Loucy (cell line): ENCODE measurements around the gene APIP.

Experiments used
- H2AFZ ChIP-seq: fragments of 200-600 bp; sonication (generic); 2 replicates; pipeline ENCODE4 v1.6.0; 2016; ENCODE audit warnings: antibody characterized with exemption, mild to moderate bottlenecking, low read length, moderate library complexity
- H3F3A ChIP-seq: fragments of 200-600 bp; 2 replicates; pipeline ENCODE4 v1.6.0; 2016; ENCODE audit warnings: antibody characterized with exemption, low read depth, mild to moderate bottlenecking
- H3K27me3 ChIP-seq: fragments of 200-600 bp; sonication (generic); 2 replicates; pipeline ENCODE4 v1.6.1; 2014; ENCODE audit warnings: low read length, mild to moderate bottlenecking; ENCODE audit not compliant: insufficient read depth, poor library complexity, severe bottlenecking
- H3K36me3 ChIP-seq: fragments of 200-600 bp; sonication (generic); 2 replicates; pipeline ENCODE4 v1.6.1; 2016; ENCODE audit warnings: low read length; ENCODE audit not compliant: insufficient read depth
- H3K4me1 ChIP-seq: fragments of 200-600 bp; sonication (generic); 2 replicates; pipeline ENCODE4 v1.5.1; 2014; ENCODE audit warnings: low read length, mild to moderate bottlenecking; ENCODE audit not compliant: insufficient read depth, poor library complexity, severe bottlenecking
- H3K4me2 ChIP-seq: fragments of 200-600 bp; sonication (generic); 2 replicates; pipeline ENCODE4 v1.6.0; 2014; ENCODE audit warnings: antibody characterized with exemption, low read length, low read depth, mild to moderate bottlenecking; ENCODE audit not compliant: poor library complexity, severe bottlenecking
- H3K4me3 ChIP-seq: fragments of 200-600 bp; sonication (generic); 2 replicates; pipeline ENCODE4 v1.5.1; 2014; ENCODE audit warnings: low read length, mild to moderate bottlenecking, mixed read lengths; ENCODE audit not compliant: poor library complexity, severe bottlenecking
- H3K79me2 ChIP-seq: fragments of 200-600 bp; sonication (generic); 2 replicates; pipeline ENCODE4 v1.6.1; 2014; ENCODE audit warnings: low read length; ENCODE audit not compliant: insufficient read depth
- H3K9ac ChIP-seq: fragments of 200-600 bp; sonication (generic); 2 replicates; pipeline ENCODE4 v1.6.0; 2014; ENCODE audit warnings: mild to moderate bottlenecking, low read depth, low read length, moderate library complexity; ENCODE audit not compliant: poor library complexity, severe bottlenecking
- H3K9me2 ChIP-seq: fragments of 200-600 bp; sonication (generic); replicated peaks from 2 replicates; pipeline ENCODE4 v1.6.1; 2016; ENCODE audit warnings: low read depth, low read length, mixed read lengths
- H3K9me3 ChIP-seq: fragments of 200-600 bp; sonication (generic); 2 replicates; pipeline ENCODE4 v1.6.1; 2014; ENCODE audit warnings: mild to moderate bottlenecking, antibody characterized with exemption, low read length, low read depth; ENCODE audit not compliant: insufficient read depth
- H4K20me1 ChIP-seq: fragments of 200-600 bp; sonication (generic); 2 replicates; pipeline ENCODE4 v1.6.0; 2014; ENCODE audit warnings: antibody characterized with exemption, low read length, mild to moderate bottlenecking; ENCODE audit not compliant: insufficient read depth, poor library complexity, severe bottlenecking
- EZH2phosphoT487 ChIP-seq: fragments of 200-600 bp; IDR thresholded peaks from 2 replicates; pipeline ENCODE4 v1.6.1; 2018; ENCODE audit warnings: antibody characterized with exemption, mild to moderate bottlenecking, moderate library complexity, borderline replicate concordance
- TF ChIP-seq, protein P1 (sequence below): fragments of 200-600 bp; sonication (generic); conservative IDR thresholded peaks from 2 replicates; pipeline ENCODE4 v1.5.1; 2014; ENCODE audit warnings: mild to moderate bottlenecking, antibody characterized with exemption, low read length

APIP gene

DNA sequence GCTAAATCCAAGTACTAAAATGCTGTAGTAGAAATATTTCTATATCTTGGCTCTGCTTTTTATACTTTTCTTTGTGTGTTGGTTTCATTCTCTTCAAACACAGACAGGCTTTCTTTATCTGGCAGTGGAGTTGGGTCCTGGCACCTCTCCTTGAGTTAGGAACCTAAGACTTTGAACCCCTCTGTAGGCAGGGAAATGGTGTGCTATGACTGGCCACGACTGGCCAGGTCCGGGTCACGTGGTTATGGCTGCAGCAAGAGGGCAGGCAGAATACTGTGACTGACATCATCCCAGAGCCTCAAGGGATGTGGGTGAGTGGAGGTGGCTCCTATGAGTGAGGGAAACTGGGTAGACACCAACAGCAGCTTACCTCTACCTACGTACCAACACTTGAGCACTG is 42.0 kb downstream of the APIP start:
- no peaks in the 10 kb centered on the region for H3K27me3 ChIP-seq
- H3K36me3 ChIP-seq, result no peaks in the 10 kb centered on the region
- no peak overlapping the region for H3K4me3 ChIP-seq
- H3K9me3 ChIP-seq, result no peaks in the 10 kb centered on the region
- no peaks in the 10 kb centered on the region for H3K79me2 ChIP-seq
- no peak overlapping the region for H3K9ac ChIP-seq
- H3F3A ChIP-seq, result no peaks in the 10 kb centered on the region
- H3K4me2 ChIP-seq, result no peak overlapping the region
- H4K20me1 ChIP-seq, result no peaks in the 10 kb centered on the region
- no peak overlapping the region for H2AFZ ChIP-seq
- peaks cover 3% of the 10 kb centered on the region for H3K4me1 ChIP-seq
- TF ChIP-seq EZH2phosphoT487, result no peak
- TF ChIP-seq, protein P1, sequence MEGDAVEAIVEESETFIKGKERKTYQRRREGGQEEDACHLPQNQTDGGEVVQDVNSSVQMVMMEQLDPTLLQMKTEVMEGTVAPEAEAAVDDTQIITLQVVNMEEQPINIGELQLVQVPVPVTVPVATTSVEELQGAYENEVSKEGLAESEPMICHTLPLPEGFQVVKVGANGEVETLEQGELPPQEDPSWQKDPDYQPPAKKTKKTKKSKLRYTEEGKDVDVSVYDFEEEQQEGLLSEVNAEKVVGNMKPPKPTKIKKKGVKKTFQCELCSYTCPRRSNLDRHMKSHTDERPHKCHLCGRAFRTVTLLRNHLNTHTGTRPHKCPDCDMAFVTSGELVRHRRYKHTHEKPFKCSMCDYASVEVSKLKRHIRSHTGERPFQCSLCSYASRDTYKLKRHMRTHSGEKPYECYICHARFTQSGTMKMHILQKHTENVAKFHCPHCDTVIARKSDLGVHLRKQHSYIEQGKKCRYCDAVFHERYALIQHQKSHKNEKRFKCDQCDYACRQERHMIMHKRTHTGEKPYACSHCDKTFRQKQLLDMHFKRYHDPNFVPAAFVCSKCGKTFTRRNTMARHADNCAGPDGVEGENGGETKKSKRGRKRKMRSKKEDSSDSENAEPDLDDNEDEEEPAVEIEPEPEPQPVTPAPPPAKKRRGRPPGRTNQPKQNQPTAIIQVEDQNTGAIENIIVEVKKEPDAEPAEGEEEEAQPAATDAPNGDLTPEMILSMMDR, result no peak
- H3K9me2 ChIP-seq, result no peaks in the 10 kb centered on the region

DNA sequence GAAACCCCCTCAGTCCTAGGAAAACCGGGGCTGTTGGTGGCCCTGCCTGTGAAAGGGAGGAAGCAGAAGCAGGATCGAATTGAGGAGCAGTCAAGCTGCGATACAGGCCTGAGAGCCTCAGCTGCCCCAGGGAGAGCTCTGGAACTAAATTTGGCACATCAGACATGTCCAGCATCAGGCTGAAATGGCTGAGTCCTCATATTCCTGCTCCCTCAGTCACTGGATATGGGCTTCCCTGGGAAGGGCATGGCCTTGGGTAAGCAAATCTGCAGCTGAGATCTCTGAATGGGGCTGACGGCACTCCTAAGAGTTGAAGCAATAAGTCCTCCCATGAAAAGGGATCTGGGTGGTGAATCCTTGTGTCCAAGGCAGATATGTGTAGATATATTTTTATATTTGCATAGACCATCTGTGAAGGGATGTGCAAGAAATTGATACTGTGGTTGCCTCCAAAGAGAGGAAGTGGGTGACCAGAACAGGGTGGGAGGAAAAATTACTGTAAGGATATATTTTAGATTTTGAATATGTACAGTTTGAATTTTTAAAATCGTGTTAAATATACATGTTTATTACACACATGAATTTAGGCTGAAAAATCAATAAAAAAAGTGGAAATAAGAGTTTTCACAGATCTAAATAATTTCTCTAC is 45.5 kb downstream of the APIP start:
- no peak overlapping the region for H3K4me3 ChIP-seq
- no peaks in the 10 kb centered on the region for H3K79me2 ChIP-seq
- no peaks in the 10 kb centered on the region for H3K9me2 ChIP-seq
- no peaks in the 10 kb centered on the region for H3K9me3 ChIP-seq
- no peak overlapping the region for H2AFZ ChIP-seq
- H3F3A ChIP-seq, result no peaks in the 10 kb centered on the region
- H4K20me1 ChIP-seq, result no peaks in the 10 kb centered on the region
- no peak overlapping the region for H3K4me2 ChIP-seq
- no peak overlapping the region for H3K9ac ChIP-seq
- H3K36me3 ChIP-seq, result no peaks in the 10 kb centered on the region
- no peaks in the 10 kb centered on the region for H3K27me3 ChIP-seq
- H3K4me1 ChIP-seq, result peaks cover 3% of the 10 kb centered on the region
- TF ChIP-seq, protein P1, result no peak
- TF ChIP-seq EZH2phosphoT487, result no peak

DNA sequence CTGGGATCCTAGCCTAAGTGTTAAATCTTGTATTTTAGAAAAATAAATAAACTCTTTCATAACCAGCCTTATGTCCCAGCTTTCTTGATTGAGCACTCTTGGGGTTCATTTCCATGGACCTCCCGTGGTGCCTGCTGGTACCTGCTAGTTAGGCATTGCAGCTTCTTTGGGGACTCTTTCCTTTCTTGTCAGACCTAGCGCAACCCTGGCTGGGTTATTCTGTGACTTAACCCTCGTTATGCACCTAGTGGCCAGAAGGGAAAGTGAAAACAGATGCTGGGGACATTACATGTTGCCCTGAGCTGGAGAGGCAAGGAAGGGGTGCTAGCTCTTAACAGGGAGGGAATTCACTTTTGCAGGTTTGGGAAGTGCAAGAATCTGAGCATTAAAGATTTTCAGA is 46.8 kb downstream of the APIP start:
- H3K4me1 ChIP-seq, result peaks cover 3% of the 10 kb centered on the region
- H3K9ac ChIP-seq, result no peak overlapping the region
- H3K79me2 ChIP-seq, result no peaks in the 10 kb centered on the region
- no peaks in the 10 kb centered on the region for H4K20me1 ChIP-seq
- no peaks in the 10 kb centered on the region for H3K9me2 ChIP-seq
- no peak overlapping the region for H2AFZ ChIP-seq
- H3F3A ChIP-seq, result no peaks in the 10 kb centered on the region
- no peaks in the 10 kb centered on the region for H3K27me3 ChIP-seq
- no peaks in the 10 kb centered on the region for H3K36me3 ChIP-seq
- no peaks in the 10 kb centered on the region for H3K9me3 ChIP-seq
- no peak overlapping the region for H3K4me3 ChIP-seq
- TF ChIP-seq EZH2phosphoT487, result no peak
- TF ChIP-seq, protein P1, result peak; percentile 55
- H3K4me2 ChIP-seq, result no peak overlapping the region
